Measurements from ENCODE around the gene NQO2.

DNA sequence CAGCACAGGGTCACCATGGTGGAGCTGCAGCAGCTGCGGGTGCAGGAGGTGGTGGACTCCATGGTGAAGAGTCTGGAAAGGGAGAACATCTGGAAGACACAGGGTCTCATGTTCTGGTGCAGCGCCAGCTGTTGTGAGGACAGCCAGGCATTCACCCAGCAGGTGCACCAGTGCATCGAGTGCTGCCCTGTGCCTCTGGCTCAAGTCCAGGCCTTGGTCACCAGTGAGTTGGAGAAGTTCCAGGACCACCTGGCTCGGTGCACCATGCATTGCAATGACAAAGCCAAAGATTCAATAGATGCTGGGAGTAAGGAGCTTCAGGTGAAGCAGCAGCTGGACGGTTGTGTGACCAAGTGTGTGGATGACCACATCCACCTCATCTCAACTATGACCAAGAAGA lies 45.7 kb downstream of the NQO2 start:
- TF ChIP-seq, protein P1, sequence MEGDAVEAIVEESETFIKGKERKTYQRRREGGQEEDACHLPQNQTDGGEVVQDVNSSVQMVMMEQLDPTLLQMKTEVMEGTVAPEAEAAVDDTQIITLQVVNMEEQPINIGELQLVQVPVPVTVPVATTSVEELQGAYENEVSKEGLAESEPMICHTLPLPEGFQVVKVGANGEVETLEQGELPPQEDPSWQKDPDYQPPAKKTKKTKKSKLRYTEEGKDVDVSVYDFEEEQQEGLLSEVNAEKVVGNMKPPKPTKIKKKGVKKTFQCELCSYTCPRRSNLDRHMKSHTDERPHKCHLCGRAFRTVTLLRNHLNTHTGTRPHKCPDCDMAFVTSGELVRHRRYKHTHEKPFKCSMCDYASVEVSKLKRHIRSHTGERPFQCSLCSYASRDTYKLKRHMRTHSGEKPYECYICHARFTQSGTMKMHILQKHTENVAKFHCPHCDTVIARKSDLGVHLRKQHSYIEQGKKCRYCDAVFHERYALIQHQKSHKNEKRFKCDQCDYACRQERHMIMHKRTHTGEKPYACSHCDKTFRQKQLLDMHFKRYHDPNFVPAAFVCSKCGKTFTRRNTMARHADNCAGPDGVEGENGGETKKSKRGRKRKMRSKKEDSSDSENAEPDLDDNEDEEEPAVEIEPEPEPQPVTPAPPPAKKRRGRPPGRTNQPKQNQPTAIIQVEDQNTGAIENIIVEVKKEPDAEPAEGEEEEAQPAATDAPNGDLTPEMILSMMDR (IDR thresholded peaks at IDR 0.05): no peak
- no peak for TF ChIP-seq POLR2A (IDR thresholded peaks at IDR 0.05)

All from ovary (tissue), 3 donors.